Measurements from ENCODE around the gene SOX3.

SOX3 gene

DNA sequence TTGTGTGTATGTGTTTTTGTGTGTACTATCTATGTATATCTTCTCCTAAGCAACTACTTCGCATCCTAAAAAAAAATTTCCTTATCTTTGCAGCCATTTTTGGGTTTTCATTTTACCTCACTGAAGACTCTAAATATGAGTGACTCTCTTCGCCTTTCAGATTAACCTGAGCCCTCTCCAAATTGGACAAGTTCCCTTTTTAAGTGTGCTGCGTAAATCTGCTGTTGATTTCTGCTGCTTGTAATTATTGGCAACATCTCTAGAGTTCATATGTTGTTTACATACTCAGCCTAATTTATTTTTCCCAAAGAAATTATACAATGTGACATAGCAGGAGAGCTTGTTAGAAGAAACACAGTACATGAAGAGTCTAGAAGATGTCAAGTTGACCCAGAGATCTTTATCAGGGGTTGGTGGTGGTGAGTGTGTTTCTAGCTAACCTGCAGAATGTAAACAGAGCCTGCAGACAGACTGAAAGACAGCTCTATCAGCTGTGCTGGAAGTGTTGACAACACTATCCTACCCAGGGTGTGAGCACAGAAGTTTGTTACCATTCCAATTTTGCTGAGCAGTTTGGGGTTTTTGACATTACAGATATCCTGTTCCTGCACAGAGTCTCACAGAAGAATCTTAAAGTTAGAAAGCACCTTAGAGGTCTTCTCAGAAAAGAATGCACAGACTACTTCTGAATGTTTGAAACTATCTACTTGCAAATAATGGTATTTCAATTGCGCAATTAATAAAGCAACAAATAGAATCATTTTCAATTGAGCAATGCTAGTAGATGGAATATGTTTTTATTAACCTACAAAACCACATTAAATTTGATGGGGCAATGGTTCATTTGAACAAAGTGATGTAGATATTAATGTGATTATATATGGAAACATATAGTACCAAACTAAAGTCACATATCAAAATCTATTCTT lies 12.5 kb downstream of the SOX3 start:
- no peak for DNase-seq

- no peak for DNase-seq
Observed at GRCh38 chrX:140480765-140481164, 24.1 kb downstream of the SOX3 start.

GRCh38 chrX:140477987-140478386 lies 26.9 kb downstream of the SOX3 start:
- no peak for DNase-seq

GRCh38 chrX:140475025-140475424 lies 29.8 kb downstream of the SOX3 start:
- DNase-seq = no peak

DNA sequence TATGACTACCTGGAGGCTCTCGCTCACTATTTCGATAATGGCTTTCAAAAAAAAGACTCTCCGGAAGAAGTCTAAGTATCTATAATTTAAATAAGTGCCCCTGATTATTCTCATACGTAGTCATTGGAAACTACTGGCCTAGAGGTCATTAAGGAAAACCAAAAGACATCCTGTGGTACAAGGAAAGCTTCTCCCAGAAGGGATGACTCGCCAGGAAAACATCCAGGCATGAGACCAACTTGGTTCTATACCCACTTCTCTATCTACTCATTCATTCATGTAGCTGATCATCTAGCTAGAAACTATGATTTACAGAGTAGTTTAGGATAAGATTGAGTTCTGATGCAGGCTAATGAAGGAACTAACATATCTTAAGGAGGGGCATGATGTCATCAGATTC lies 37.7 kb downstream of the SOX3 start:
- no peak for DNase-seq
